T-helper 2 cell treated with Interferon-gamma antibody and Interleukin-4, amounts not matched to agents 100 ng/mL and 5 ng/mL, for 36 hours (primary cell): ENCODE data around the gene NEURL2. TPM values are rescaled to one million over a fixed set of nuclear protein-coding genes. Genes with fewer than 3 reads are reported as not detected.
"Not testable (repeated sequence)": the region's sequence is repeated elsewhere in the genome, so short reads cannot be mapped to it uniquely, and the experiment has no call there.

Experiments
- intact Hi-C: fragments of 100-400 bp; cut with micrococcal nuclease; formaldehyde crosslinking; loops from one replicate; pipeline ENCODE4 v1.15.1; 2023
- total RNA-seq: library from RNA; stranded (reverse); gene quantifications from 2 replicates; pipeline ENCODE4 v1.2.3, GENCODE V29; 2022

The NEURL2 gene
- total RNA-seq, 1 donor from 2014 or later = 1.4 TPM

GRCh38 chr20:45874576-45874975 lies 16.4 kb downstream of the NEURL2 start:
- intact Hi-C loops = no loop called here

GRCh38 chr20:45874104-45874481 lies 16.9 kb downstream of the NEURL2 start:
- intact Hi-C loops = not testable (repeated sequence)

- intact Hi-C loops = no loop called here
Measured at GRCh38 chr20:45873409-45874103, 17.5 kb downstream of the NEURL2 start.

GRCh38 chr20:45872626-45873025 lies 18.4 kb downstream of the NEURL2 start:
- intact Hi-C loops = no loop called here

- intact Hi-C loops = no loop called here
Measured at GRCh38 chr20:45867819-45868176, 23.2 kb downstream of the NEURL2 start.

GRCh38 chr20:45867136-45867818 lies 23.7 kb downstream of the NEURL2 start:
- intact Hi-C loops = no loop called here

- intact Hi-C loops = no loop called here
Measured at GRCh38 chr20:45866454-45866853, 24.6 kb downstream of the NEURL2 start.

GRCh38 chr20:45863543-45864470 lies 27.2 kb downstream of the NEURL2 start:
- intact Hi-C loops = no loop called here

- intact Hi-C loops = no loop called here
Measured at GRCh38 chr20:45861221-45862075, 29.6 kb downstream of the NEURL2 start.

- intact Hi-C loops = no loop called here
Measured at GRCh38 chr20:45860560-45861220, 30.3 kb downstream of the NEURL2 start.

GRCh38 chr20:45859916-45860315 lies 31.1 kb downstream of the NEURL2 start:
- intact Hi-C loops = loop anchor here (5.0 kb wide), 1 partner anchor 68 kb away; the partner anchor contains the start of genes DNTTIP1 and WFDC3

- intact Hi-C loops = loop anchor here (1.0 to 5.0 kb wide), 9 partner anchors 23 to 495 kb away; partner anchors contain the start of genes CTSA, DNTTIP1, NEURL2 and SNX21
Measured at GRCh38 chr20:45857882-45858216, 33.2 kb downstream of the NEURL2 start.

GRCh38 chr20:45857114-45857881 lies 33.7 kb downstream of the NEURL2 start, which contains the start of the genes ACOT8 and ZSWIM3:
Gene ACOT8, minus strand, starts transcription at chr20:45857392. Its CDS starts 77 bp downstream, at chr20:45857315.
Gene ZSWIM3, plus strand, starts transcription at chr20:45857614. Its CDS starts 212 bp downstream, at chr20:45857826.
- intact Hi-C loops = loop anchor here (1.0 to 5.0 kb wide), 9 partner anchors 24 to 494 kb away; partner anchors contain the start of genes CTSA, DNTTIP1, NEURL2 and SNX21

- intact Hi-C loops = no loop called here
Measured at GRCh38 chr20:45853484-45853883, 37.5 kb downstream of the NEURL2 start.

GRCh38 chr20:45852326-45852725 lies 38.7 kb downstream of the NEURL2 start:
- intact Hi-C loops = no loop called here

- intact Hi-C loops = no loop called here
Measured at GRCh38 chr20:45851501-45851900, 39.5 kb downstream of the NEURL2 start.

GRCh38 chr20:45850926-45851325 lies 40.1 kb downstream of the NEURL2 start:
- intact Hi-C loops = no loop called here

- intact Hi-C loops = no loop called here
Measured at GRCh38 chr20:45850238-45850637, 40.8 kb downstream of the NEURL2 start.

- intact Hi-C loops = no loop called here
Measured at GRCh38 chr20:45848969-45849582, 41.9 kb downstream of the NEURL2 start.
